HG03565 (cell line): ENCODE data around the gene ASXL3.

ENCODE experiments used
- ATAC-seq: cut with Tn5 transposase; IDR thresholded peaks from one replicate; pipeline ENCODE4 v1.9.1; 2021; ENCODE audit warnings: mild to moderate bottlenecking, moderate library complexity; ENCODE audit not compliant: unreplicated experiment

ASXL3 gene

GRCh38 chr18:33581856-33582255, 3.8 kb downstream of the ASXL3 start:
- no peak for ATAC-seq

GRCh38 chr18:33583901-33584300, 5.9 kb downstream of the ASXL3 start:
- no peak for ATAC-seq

- ATAC-seq: no peak
Observed at GRCh38 chr18:33584548-33585430, 6.8 kb downstream of the ASXL3 start.

- ATAC-seq: no peak
Observed at GRCh38 chr18:33585431-33585775, 7.4 kb downstream of the ASXL3 start.

DNA sequence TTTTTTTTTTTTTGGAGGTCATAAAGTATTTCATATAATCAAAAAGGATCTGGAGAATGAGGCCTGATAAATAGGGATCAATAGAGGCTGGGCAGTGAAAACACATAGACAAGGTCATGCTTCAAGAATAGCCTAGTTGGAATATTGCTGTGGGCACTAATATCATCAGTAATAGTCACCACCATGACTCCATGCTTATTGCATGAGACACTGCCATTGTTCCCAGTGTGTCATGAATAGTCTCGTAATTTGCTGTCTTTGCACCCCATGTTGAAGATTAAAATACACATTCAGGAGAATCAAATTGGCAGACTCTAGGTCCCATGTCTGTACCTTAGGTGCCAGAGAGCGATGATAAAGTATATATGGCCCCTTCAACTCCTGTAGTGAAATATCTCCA, 10.3 kb downstream of the ASXL3 start:
- ATAC-seq: no peak

GRCh38 chr18:33593261-33593660, 15.2 kb downstream of the ASXL3 start:
- no peak for ATAC-seq

DNA sequence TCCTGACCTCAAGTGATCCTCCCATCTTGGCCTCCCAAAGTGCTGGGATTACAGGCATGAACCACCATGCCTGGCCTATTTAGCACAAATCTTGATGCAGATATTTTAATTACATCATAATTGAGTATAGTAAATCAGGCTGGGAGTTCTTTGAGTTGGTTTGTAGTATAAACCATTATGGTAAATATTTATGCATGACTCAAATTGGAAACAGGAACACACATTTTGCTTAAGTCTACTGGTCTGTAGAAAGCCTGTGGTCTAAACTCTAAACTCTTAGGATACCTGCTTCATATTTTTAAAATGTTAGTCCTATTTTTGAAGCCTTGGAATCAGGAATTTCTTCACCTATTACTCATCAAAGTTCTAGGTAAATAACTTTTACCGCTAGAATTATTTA, 16.8 kb downstream of the ASXL3 start:
- ATAC-seq: no peak

DNA sequence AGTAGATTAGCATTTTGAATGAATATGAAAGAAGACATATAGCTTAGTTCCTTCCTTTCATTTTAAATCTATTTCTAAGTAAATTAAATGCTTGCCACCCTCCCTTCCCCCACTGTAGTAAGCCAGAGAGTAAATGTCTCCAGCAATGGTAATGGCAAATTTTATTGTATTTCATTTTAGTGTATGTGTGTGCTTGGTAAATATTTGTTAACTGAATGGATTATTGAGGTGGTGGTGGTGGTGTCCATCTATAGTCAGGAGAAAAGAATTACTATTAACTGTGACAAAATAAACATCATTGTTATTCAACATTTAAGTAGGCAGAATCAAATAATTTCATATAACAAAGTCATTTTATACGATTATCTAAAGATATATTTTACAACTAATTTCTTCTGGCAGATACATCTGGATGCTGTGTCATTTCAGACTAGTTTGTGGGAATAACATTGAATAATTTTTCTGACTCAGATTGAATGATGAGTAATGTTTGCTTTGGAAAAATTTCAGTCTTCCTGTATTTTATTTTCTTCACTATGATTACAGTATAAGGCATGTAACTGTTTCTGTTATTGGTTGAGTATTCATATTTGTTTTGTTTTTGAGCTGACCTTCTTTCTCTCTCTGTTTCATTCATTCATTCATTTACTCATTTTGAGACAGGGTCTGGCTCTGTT, 18.3 kb downstream of the ASXL3 start:
- ATAC-seq: no peak

GRCh38 chr18:33600846-33601245, 22.8 kb downstream of the ASXL3 start:
- no peak for ATAC-seq

DNA sequence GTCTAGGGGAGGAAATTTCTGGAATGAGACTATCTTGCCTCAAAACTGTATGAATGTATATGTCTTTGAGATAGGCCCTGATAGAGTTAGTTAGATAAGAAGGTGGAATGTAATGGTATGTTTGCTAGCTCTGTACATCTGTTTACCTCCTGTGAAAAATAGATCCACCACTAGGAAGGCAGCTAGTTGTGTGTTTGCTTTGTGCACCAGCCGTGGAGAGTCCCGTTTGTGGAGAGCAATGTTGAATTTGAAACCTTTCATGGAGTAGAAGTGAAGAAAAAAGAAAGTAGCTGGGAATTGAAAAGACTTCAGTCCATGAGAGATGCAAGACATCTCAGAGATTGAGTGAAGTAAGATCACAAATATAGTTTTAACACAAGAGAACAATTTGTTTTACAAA, 25.4 kb downstream of the ASXL3 start:
- ATAC-seq: no peak

GRCh38 chr18:33605250-33605649, 27.2 kb downstream of the ASXL3 start:
- ATAC-seq: no peak

- no peak for ATAC-seq
Observed at GRCh38 chr18:33606621-33607020, 28.6 kb downstream of the ASXL3 start.

DNA sequence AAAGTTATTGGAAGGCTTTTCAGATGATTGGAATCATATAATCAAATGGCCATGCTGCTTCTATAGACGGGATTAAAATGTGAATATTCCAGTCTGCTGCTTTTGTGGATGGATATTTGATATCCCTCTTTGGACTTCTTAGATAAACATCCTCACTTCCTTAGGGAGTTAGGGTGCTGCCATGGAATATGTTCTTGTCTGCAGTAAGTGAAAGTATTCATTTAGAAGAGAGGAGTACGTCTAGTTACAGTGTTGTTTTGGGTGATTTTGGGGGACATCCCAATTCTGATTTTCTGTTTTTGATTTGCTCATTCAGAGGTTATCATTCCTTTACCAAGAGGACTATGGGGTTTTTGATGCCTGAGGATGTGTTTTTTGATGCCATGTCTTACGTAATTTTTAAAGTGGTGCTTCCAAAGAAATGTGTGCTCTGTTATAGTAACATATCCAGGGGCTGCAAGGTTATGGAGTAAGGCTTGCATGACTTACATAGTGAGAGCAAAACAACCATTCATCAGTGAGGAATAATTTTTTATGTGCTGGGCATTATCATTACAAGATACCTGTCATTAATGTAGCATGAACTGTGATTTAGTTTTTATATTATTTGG, 33.6 kb downstream of the ASXL3 start:
- no peak for ATAC-seq

- no peak for ATAC-seq
Observed at GRCh38 chr18:33612632-33613031, 34.6 kb downstream of the ASXL3 start.

- ATAC-seq: no peak
Observed at GRCh38 chr18:33616556-33616955, 38.5 kb downstream of the ASXL3 start.

GRCh38 chr18:33627114-33627513, 49.1 kb downstream of the ASXL3 start:
- ATAC-seq: no peak

GRCh38 chr18:33630476-33630875, 52.5 kb downstream of the ASXL3 start:
- no peak for ATAC-seq

GRCh38 chr18:33641141-33641540, 63.1 kb downstream of the ASXL3 start:
- ATAC-seq: no peak

GRCh38 chr18:33644494-33644893, 66.5 kb downstream of the ASXL3 start:
- ATAC-seq: no peak

DNA sequence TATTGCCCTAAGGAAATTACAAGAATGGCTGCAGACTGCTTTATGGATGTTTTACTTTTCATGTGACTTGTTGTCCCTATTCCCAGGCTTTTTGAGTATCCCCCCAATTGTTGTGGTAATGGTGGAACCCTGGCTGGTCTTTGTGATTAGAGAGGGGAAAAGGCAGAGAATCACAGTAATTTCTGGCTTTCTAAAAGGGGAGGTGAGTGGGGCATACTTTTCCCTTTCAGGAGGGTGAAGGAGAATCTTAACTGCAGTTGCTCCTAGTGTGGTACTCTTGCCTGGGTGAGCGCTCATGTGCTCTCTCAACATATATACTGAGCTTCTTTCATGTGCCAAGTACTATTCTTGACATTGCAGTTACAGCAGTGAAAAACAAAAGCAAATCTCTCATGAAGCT, 69.3 kb downstream of the ASXL3 start:
- ATAC-seq: no peak

- no peak for ATAC-seq
Observed at GRCh38 chr18:33652635-33653034, 74.6 kb downstream of the ASXL3 start.

- no peak for ATAC-seq
Observed at GRCh38 chr18:33653231-33653630, 75.2 kb downstream of the ASXL3 start.
